ENCODE measurements around the gene ERC2. TPM values are rescaled to one million over a fixed set of nuclear protein-coding genes. Genes with fewer than 3 reads are reported as not detected.

ERC2 gene
- polyA plus RNA-seq, 2 of the 4 experiments (the other 2 are of a cell fraction): 0.16 TPM; not detected in 1

DNA sequence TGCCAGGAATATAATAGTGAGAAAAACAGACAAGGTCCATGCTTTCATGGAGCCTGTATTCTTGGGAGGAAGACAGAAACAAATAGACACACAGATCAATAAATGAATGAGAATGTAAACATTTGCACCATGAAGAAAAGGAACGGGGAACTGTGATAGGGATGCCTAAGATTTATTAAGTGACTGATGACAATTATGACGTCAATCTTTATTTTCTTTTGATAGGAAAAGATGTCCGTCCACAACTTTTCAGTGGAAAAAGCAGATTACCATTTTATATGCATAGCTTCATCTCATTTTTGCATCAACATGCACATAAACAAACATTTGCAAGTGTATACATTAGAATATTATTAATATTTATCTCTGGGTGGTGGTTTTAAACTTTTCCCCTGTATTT is 953.3 kb downstream of the ERC2 start:
- no peak overlapping the region for H3K4me3 ChIP-seq
- ATAC-seq (no peak), FAIRE-seq (no peak), DNase-seq (ENCODE audit: low read depth in 1 of 2, low spot score in 1 of 2) (no peak)
- no peak overlapping the region for H3K4me2 ChIP-seq
- WGBS (ENCODE audit: missing lambda C conversion rate): 27% methylated on average over 3 of the region's 3 CpGs
- H3K9me3 ChIP-seq: no peaks in the 10 kb centered on the region
- 0 out of 3 replicates have a peak, but pooled peaks cover 3% of the 10 kb centered on the region for H3K4me1 ChIP-seq
- ChIA-PET CTCF (interaction anchor here (0.6 to 1.1 kb wide), 2 partner anchors 8 to 232 kb away, joined by 3 to 4 read pairs; no protein-coding TSS in a partner anchor), POLR2A (no interaction called here)
- no peak overlapping the region for H3K27ac ChIP-seq
- TF ChIP-seq RCOR1 (IDR thresholded peaks at IDR 0.05; ENCODE audit: low read depth, low read length) (no peak), JUN (IDR thresholded peaks at IDR 0.05) (no peak), FOSL2 (IDR thresholded peaks at IDR 0.05) (no peak), FOSL2 (CRISPR knock-in tag; IDR thresholded peaks at IDR 0.05) (no peak), GATA3 (IDR thresholded peaks at IDR 0.05; ENCODE audit: borderline replicate concordance) (no peak), CHD4 (IDR thresholded peaks at IDR 0.05; ENCODE audit: borderline replicate concordance) (no peak), RFX5 (IDR thresholded peaks at IDR 0.05) (no peak), EP300 (IDR thresholded peaks at IDR 0.05) (no peak), BHLHE40 (IDR thresholded peaks at IDR 0.05; ENCODE audit: low read depth, low read length) (no peak), HOXB5 (CRISPR knock-in tag; IDR thresholded peaks at IDR 0.05) (no peak), KDM5A (IDR thresholded peaks at IDR 0.05) (no peak), CHD2 (IDR thresholded peaks at IDR 0.05; ENCODE audit: low read length, partially characterized antibody) (no peak), FOXS1 (CRISPR knock-in tag; IDR thresholded peaks at IDR 0.05) (no peak)
- TF ChIP-seq, protein P1, sequence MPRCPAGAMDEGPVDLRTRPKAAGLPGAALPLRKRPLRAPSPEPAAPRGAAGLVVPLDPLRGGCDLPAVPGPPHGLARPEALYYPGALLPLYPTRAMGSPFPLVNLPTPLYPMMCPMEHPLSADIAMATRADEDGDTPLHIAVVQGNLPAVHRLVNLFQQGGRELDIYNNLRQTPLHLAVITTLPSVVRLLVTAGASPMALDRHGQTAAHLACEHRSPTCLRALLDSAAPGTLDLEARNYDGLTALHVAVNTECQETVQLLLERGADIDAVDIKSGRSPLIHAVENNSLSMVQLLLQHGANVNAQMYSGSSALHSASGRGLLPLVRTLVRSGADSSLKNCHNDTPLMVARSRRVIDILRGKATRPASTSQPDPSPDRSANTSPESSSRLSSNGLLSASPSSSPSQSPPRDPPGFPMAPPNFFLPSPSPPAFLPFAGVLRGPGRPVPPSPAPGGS (IDR thresholded peaks at IDR 0.05): no peak
- TF ChIP-seq, protein P2, sequence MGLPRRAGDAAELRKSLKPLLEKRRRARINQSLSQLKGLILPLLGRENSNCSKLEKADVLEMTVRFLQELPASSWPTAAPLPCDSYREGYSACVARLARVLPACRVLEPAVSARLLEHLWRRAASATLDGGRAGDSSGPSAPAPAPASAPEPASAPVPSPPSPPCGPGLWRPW (IDR thresholded peaks at IDR 0.05): no peak
- TF ChIP-seq, protein P3, sequence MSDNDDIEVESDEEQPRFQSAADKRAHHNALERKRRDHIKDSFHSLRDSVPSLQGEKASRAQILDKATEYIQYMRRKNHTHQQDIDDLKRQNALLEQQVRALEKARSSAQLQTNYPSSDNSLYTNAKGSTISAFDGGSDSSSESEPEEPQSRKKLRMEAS (IDR thresholded peaks at IDR 0.05): no peak

DNA sequence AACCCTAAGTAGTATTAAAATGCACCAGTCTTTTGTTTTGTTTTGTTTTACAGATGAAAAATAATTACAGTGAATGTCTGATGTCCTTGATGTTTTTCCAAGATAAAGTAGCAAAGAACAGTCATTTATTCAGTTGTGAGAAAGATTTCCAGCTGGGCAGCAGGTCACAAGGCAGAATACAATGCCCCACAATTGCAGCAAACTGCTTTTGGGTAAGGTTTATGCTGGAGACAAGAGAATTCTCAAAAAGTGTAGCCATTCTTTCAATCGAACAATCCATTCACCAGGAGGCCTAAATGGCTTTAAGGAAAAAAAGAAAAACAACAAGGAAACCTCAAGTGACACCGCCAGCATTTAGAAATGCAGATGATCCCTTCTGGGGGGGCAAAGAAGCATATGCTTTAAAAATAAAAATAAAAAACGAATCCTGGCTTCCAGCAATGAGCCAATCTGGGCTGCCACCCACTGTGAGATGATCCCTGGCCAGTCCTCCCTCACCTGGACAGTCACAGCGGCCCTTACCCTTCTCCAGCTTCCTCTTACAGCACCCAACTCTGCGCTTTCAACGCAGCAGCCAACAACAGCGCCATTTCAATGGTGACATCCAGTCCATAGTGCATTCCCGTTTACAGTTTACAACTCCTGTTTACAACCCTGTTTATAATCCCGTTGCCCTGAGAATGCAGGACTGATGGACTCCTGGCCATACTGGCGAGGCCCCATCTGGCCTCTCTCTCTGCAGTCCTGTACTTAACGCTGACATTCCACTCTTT is 955.5 kb downstream of the ERC2 start:
- H3K4me2 ChIP-seq: no peak overlapping the region
- CTCF ChIA-PET: no interaction called here
- H3K27ac ChIP-seq: no peak overlapping the region
- FAIRE-seq (no peak), DNase-seq (ENCODE audit: low read depth in 1 of 2, low spot score in 1 of 2) (no peak), ATAC-seq (no peak)
- no peaks in the 10 kb centered on the region for H3K4me1 ChIP-seq
- H3K4me3 ChIP-seq: no peak overlapping the region
- POLR2A ChIA-PET: no interaction called here
- H3K9me3 ChIP-seq: no peaks in the 10 kb centered on the region
- WGBS (ENCODE audit: missing lambda C conversion rate): 37% methylated on average over 11 of the region's 11 CpGs
- no peak for TF ChIP-seq NR3C1 (IDR thresholded peaks at IDR 0.05)

DNA sequence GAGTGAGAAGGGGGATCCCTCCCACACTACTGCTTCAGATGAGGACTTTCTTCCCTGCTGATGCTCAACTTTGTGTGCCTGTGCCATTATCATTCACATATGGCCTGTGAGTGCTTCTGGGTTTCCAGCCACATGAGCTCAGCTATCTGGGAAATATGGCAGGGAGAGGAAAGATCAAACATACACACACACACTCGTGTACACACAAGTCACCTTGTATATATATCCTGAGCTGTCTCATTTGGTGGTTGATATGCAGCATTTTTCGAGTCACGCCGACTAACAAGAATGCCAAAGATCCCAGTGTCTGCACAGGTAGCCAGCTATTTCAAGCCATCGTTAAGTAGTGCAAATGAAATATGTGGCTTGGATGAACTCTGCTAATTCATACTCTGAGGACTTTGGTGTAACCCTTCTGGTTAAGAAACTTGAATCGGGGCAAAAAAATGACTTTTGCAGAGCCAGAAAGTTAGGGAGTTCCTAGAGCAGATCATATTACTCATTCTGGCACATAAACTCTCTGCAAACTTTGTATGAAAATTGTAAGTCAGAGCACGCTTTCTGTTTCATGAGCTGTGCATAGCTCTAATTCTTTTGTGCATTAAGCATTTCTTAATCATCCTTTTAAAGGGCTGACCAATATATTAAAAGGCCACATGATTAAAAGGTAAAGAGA is 956.2 kb downstream of the ERC2 start:
- TF ChIP-seq SMC3 (IDR thresholded peaks at IDR 0.05): no peak
- TF ChIP-seq, protein P4, sequence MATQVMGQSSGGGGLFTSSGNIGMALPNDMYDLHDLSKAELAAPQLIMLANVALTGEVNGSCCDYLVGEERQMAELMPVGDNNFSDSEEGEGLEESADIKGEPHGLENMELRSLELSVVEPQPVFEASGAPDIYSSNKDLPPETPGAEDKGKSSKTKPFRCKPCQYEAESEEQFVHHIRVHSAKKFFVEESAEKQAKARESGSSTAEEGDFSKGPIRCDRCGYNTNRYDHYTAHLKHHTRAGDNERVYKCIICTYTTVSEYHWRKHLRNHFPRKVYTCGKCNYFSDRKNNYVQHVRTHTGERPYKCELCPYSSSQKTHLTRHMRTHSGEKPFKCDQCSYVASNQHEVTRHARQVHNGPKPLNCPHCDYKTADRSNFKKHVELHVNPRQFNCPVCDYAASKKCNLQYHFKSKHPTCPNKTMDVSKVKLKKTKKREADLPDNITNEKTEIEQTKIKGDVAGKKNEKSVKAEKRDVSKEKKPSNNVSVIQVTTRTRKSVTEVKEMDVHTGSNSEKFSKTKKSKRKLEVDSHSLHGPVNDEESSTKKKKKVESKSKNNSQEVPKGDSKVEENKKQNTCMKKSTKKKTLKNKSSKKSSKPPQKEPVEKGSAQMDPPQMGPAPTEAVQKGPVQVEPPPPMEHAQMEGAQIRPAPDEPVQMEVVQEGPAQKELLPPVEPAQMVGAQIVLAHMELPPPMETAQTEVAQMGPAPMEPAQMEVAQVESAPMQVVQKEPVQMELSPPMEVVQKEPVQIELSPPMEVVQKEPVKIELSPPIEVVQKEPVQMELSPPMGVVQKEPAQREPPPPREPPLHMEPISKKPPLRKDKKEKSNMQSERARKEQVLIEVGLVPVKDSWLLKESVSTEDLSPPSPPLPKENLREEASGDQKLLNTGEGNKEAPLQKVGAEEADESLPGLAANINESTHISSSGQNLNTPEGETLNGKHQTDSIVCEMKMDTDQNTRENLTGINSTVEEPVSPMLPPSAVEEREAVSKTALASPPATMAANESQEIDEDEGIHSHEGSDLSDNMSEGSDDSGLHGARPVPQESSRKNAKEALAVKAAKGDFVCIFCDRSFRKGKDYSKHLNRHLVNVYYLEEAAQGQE (IDR thresholded peaks at IDR 0.05): no peak
- no peak for TF ChIP-seq BHLHE40 (IDR thresholded peaks at IDR 0.05; ENCODE audit: low read depth, low read length)
- TF ChIP-seq, protein P5, sequence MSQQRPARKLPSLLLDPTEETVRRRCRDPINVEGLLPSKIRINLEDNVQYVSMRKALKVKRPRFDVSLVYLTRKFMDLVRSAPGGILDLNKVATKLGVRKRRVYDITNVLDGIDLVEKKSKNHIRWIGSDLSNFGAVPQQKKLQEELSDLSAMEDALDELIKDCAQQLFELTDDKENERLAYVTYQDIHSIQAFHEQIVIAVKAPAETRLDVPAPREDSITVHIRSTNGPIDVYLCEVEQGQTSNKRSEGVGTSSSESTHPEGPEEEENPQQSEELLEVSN (IDR thresholded peaks at IDR 0.05; ENCODE audit: borderline replicate concordance, low read depth): no peak
- TF ChIP-seq ZNF302 (CRISPR knock-in tag; IDR thresholded peaks at IDR 0.05): no peak
- DNase-seq (ENCODE audit: low read depth in 1 of 2, low spot score in 1 of 2): no peak
- H3K27ac ChIP-seq: no peak overlapping the region
- 56% methylated on average over 7 of the region's 7 CpGs for WGBS (ENCODE audit: missing lambda C conversion rate)
- no peaks in the 10 kb centered on the region for H3K4me1 ChIP-seq
- ChIA-PET CTCF (no interaction called here), POLR2A (no interaction called here)
- H3K4me3 ChIP-seq: no peak overlapping the region
- no peak overlapping the region for H3K4me2 ChIP-seq
- FAIRE-seq: no peak
- ATAC-seq: no peak
- H3K9me3 ChIP-seq: no peaks in the 10 kb centered on the region
